HEK293 (cell line): ENCODE data around the gene PHKG1.

Experiments
- CTCF ChIP-seq: fragments of 450-650 bp; formaldehyde crosslinking; IDR thresholded peaks from 2 replicates; pipeline ENCODE4 v1.5.1; 2016; ENCODE audit warnings: missing biosample characterization, missing genetic modification characterization
- MYNN ChIP-seq: fragments of 450-650 bp; formaldehyde crosslinking; IDR thresholded peaks from 2 replicates; pipeline ENCODE4 v1.5.1; 2016; ENCODE audit warnings: missing biosample characterization, missing genetic modification characterization, borderline replicate concordance
- SCRT1 ChIP-seq: fragments of 450-650 bp; formaldehyde crosslinking; IDR thresholded peaks from 2 replicates; pipeline ENCODE4 v1.5.1; 2016; ENCODE audit warnings: missing biosample characterization, missing genetic modification characterization, borderline replicate concordance
- SETDB1 ChIP-seq: IDR thresholded peaks from one replicate; pipeline ENCODE4 v1.6.1; 2017; ENCODE audit warnings: mild to moderate bottlenecking, low read length, moderate library complexity, mixed read lengths; ENCODE audit not compliant: insufficient read length
- TSHZ1 ChIP-seq: fragments of 450-650 bp; formaldehyde crosslinking; IDR thresholded peaks from 2 replicates; pipeline ENCODE4 v1.5.1; 2016; ENCODE audit warnings: missing biosample characterization, missing genetic modification characterization, borderline replicate concordance
- ZBTB6 ChIP-seq: fragments of 450-650 bp; formaldehyde crosslinking; IDR thresholded peaks from 2 replicates; pipeline ENCODE4 v1.5.1; 2017; ENCODE audit warnings: missing biosample characterization, missing genetic modification characterization
- ZBTB8A ChIP-seq: fragments of 450-650 bp; formaldehyde crosslinking; IDR thresholded peaks from 2 replicates; pipeline ENCODE4 v1.5.1; 2016; ENCODE audit warnings: missing biosample characterization, missing genetic modification characterization
- ZNF571 ChIP-seq: fragments of 450-650 bp; formaldehyde crosslinking; IDR thresholded peaks from 2 replicates; pipeline ENCODE4 v1.5.0; 2017; ENCODE audit warnings: missing biosample characterization, missing genetic modification characterization
- ZNF629 ChIP-seq: fragments of 450-650 bp; formaldehyde crosslinking; IDR thresholded peaks from 2 replicates; pipeline ENCODE4 v1.5.1; 2017; ENCODE audit warnings: missing biosample characterization, missing genetic modification characterization
- ZNF639 ChIP-seq: fragments of 450-650 bp; formaldehyde crosslinking; IDR thresholded peaks from 2 replicates; pipeline ENCODE4 v1.5.1; 2016; ENCODE audit warnings: missing biosample characterization, missing genetic modification characterization
- ZNF768 ChIP-seq: fragments of 450-650 bp; formaldehyde crosslinking; IDR thresholded peaks from 2 replicates; pipeline ENCODE4 v1.5.1; 2018; ENCODE audit warnings: missing biosample characterization, mild to moderate bottlenecking, missing genetic modification characterization
- ZNF792 ChIP-seq: fragments of 450-650 bp; formaldehyde crosslinking; IDR thresholded peaks from 2 replicates; pipeline ENCODE4 v1.5.1; 2016; ENCODE audit warnings: missing biosample characterization, missing genetic modification characterization

- TF ChIP-seq ZNF792 (tag by site-specific recombination) (no peak), CTCF (tag by site-specific recombination) (no peak), SCRT1 (no peak), ZBTB6 (no peak), ZBTB8A (tag by site-specific recombination) (no peak), ZNF629 (tag by site-specific recombination) (no peak), ZNF768 (tag by site-specific recombination) (no peak), ZNF571 (tag by site-specific recombination) (no peak), SETDB1 (no peak), TSHZ1 (tag by site-specific recombination) (no peak), ZNF639 (tag by site-specific recombination) (no peak), MYNN (tag by site-specific recombination) (no peak)
These were observed 62.4 kb downstream of the PHKG1 start for GRCh38 chr7:56030340-56030739.
